Panc1 (cell line): Measurements from ENCODE around the gene IL22. TPM values are rescaled to one million over a fixed set of nuclear protein-coding genes. Genes with fewer than 3 reads are reported as not detected.

ENCODE experiments used
- ATAC-seq: fragments of 200-7000 bp; cut with Tn5 transposase; 2 replicates; pipeline ENCODE4 v1.9.1; 2020; ENCODE audit warnings: mild to moderate bottlenecking, moderate library complexity
- BruUV-seq: library from RNA; stranded (reverse); fragments of 400-500 nt; replicated peaks from 2 replicates; lab custom pipeline; 2021; lab: Mats Ljungman, UMichigan
- CTCF ChIA-PET: fragments of 300-600 bp; sonication (Branson Sonifier 250); formaldehyde crosslinking; loops from one replicate; lab custom pipeline; 2022; ENCODE audit warnings: antibody characterized with exemption; lab: Charles Lee
- POLR2A ChIA-PET: fragments of 300-600 bp; sonication (Branson Sonifier 250); formaldehyde crosslinking; loops from one replicate; lab custom pipeline; 2022; ENCODE audit warnings: antibody characterized with exemption; lab: Charles Lee
- DNase-seq: peaks from one replicate; pipeline ENCODE4 v3.0.0-alpha.2; 2010; ENCODE audit warnings: low read depth, low spot score
- H3K27ac ChIP-seq: 2 replicates; pipeline ENCODE4 v1.5.1; 2011; ENCODE audit warnings: mild to moderate bottlenecking, low read length, inconsistent platforms
- H3K27me3 ChIP-seq: fragments of 200-500 bp; sonication (Bioruptor generic); 2 replicates; pipeline ENCODE4 v1.6.0; 2014; ENCODE audit warnings: low read length, inconsistent platforms; ENCODE audit not compliant: control insufficient read depth, insufficient read depth
- H3K36me3 ChIP-seq: fragments of 200-500 bp; sonication (Bioruptor generic); 2 replicates; pipeline ENCODE4 v1.5.1; 2014; ENCODE audit warnings: inconsistent platforms, mild to moderate bottlenecking, low read length, moderate library complexity; ENCODE audit not compliant: control insufficient read depth, insufficient read depth
- H3K4me1 ChIP-seq: 2 replicates; pipeline ENCODE4 v1.5.1; 2011; ENCODE audit warnings: inconsistent platforms, mild to moderate bottlenecking, low read length, moderate library complexity; ENCODE audit not compliant: control insufficient read depth, insufficient read depth
- H3K4me3 ChIP-seq, 2 experiments: 2 replicates each; pipeline ENCODE4 v1.5.1; 2011 to 2012; ENCODE audit warnings: low read depth in 2 of 2, low read length in 2 of 2, mild to moderate bottlenecking in 2 of 2, inconsistent platforms in 1 of 2, moderate library complexity in 1 of 2
- H3K9me3 ChIP-seq: fragments of 200-500 bp; sonication (Bioruptor generic); 2 replicates; pipeline ENCODE4 v1.5.1; 2014; ENCODE audit warnings: low read depth, mild to moderate bottlenecking, inconsistent platforms, low read length, moderate library complexity; ENCODE audit not compliant: control insufficient read depth, insufficient read depth
- CTCF ChIP-seq: fragments of 450-650 bp; IDR thresholded peaks from 2 replicates; pipeline ENCODE4 v1.5.1; 2017; ENCODE audit warnings: mild to moderate bottlenecking
- POLR2AphosphoS5 ChIP-seq: IDR thresholded peaks from 2 replicates; pipeline ENCODE4 v1.6.1; 2012; ENCODE audit warnings: mild to moderate bottlenecking, low read depth, low read length, moderate library complexity
- REST ChIP-seq, 2 experiments: IDR thresholded peaks; 2 replicates each; pipeline ENCODE4 v1.6.1; 2011 to 2012; ENCODE audit warnings: low read depth in 2 of 2, control low read depth in 1 of 2, low read length in 1 of 2, mild to moderate bottlenecking in 1 of 2, moderate library complexity in 1 of 2; ENCODE audit not compliant: insufficient read depth in 1 of 2
- SIN3A ChIP-seq: IDR thresholded peaks from 2 replicates; pipeline ENCODE4 v1.6.1; 2012; ENCODE audit warnings: low read depth, mild to moderate bottlenecking, low read length, moderate library complexity, borderline replicate concordance; ENCODE audit not compliant: insufficient read depth
- TCF7L2 ChIP-seq: IDR thresholded peaks from 2 replicates; pipeline ENCODE4 v1.6.1; 2011; ENCODE audit warnings: mild to moderate bottlenecking, low read depth, low read length, inconsistent platforms
- in situ Hi-C: cut with HindIII; loops from 2 replicates; pipeline ENCODE4 v1.10.0; 2016; ENCODE audit warnings: low sequenced_read_pairs, low pct_unique_long_range_greater_than_20kb
- intact Hi-C: fragments of 100-400 bp; cut with micrococcal nuclease; formaldehyde crosslinking; loops from one replicate; pipeline ENCODE4 v1.10.0; 2022; ENCODE audit not compliant: unreplicated experiment
- total RNA-seq: library from RNA; stranded (reverse); gene quantifications from one replicate; pipeline ENCODE4 v1.2.1, GENCODE V29; 2021; ENCODE audit not compliant: unreplicated experiment

The IL22 gene
- total RNA-seq, 1 experiment from 2014 or later: not detected

- ATAC-seq (no peak), DNase-seq (no peak)
- Histone ChIP-seq H3K27ac (no peak overlapping the region), H3K36me3 (peaks cover 7% of the 10 kb centered on the region), H3K9me3 (no peaks in the 10 kb centered on the region), H3K4me1 (peaks cover 6% of the 10 kb centered on the region; the same call in 1 of the 2 replicates), H3K4me3 (no peak overlapping the region), H3K27me3 (no peaks in the 10 kb centered on the region)
- TF ChIP-seq SIN3A (no peak), POLR2AphosphoS5 (no peak), TCF7L2 (no peak), CTCF (no peak), REST (IDR thresholded peaks at IDR 0.05; ENCODE audit: insufficient read depth in 1 of 2, low read depth in 2 of 2, low read length in 1 of 2) (no peak)
- POLR2A ChIA-PET: no interaction called here
- CTCF ChIA-PET: no interaction called here
- in situ Hi-C loops (no loop called here), intact Hi-C loops (no loop called here)
- no TSS peak for BruUV-seq
Observed at GRCh38 chr12:68291396-68292036, 38.1 kb upstream of the IL22 start.

GRCh38 chr12:68290126-68290525, 36.7 kb upstream of the IL22 start:
- intact Hi-C loops: no loop called here
- TF ChIP-seq CTCF (no peak), TCF7L2 (no peak), REST (IDR thresholded peaks at IDR 0.05; ENCODE audit: insufficient read depth in 1 of 2, low read depth in 2 of 2, low read length in 1 of 2) (no peak), POLR2AphosphoS5 (no peak), SIN3A (no peak)
- Histone ChIP-seq H3K4me3 (no peak overlapping the region), H3K4me1 (peaks cover 6% of the 10 kb centered on the region; the same call in 1 of the 2 replicates), H3K27me3 (no peaks in the 10 kb centered on the region), H3K9me3 (no peaks in the 10 kb centered on the region), H3K27ac (no peak overlapping the region), H3K36me3 (peaks cover 6% of the 10 kb centered on the region)
- no TSS peak for BruUV-seq
- in situ Hi-C loops: no loop called here
- DNase-seq (no peak), ATAC-seq (peak; percentile 48; the same call in 1 of the 2 replicates)
- POLR2A ChIA-PET: no interaction called here
- CTCF ChIA-PET: no interaction called here
